Mesendoderm (in vitro differentiated cells): ENCODE data around the gene TBRG1. TPM values are rescaled to one million over a fixed set of nuclear protein-coding genes. Genes with fewer than 3 reads are reported as not detected.

Source experiments
- DNase-seq: peaks from one replicate; pipeline ENCODE4 v3.0.0; 2013
- H2AK5ac ChIP-seq: 2 replicates; pipeline ENCODE4 v1.6.1; 2013; ENCODE audit warnings: low read length, inconsistent platforms
- H2BK120ac ChIP-seq: 2 replicates; pipeline ENCODE4 v1.6.1; 2013; ENCODE audit warnings: low read depth, mild to moderate bottlenecking, low read length, moderate library complexity, mixed read lengths
- H2BK15ac ChIP-seq: replicated peaks from 2 replicates; pipeline ENCODE4 v1.6.1; 2013; ENCODE audit warnings: low read depth, mild to moderate bottlenecking, moderate library complexity
- H2BK5ac ChIP-seq: 2 replicates; pipeline ENCODE4 v1.6.1; 2013; ENCODE audit warnings: low read length, inconsistent platforms
- H3K18ac ChIP-seq: 2 replicates; pipeline ENCODE4 v1.6.1; 2013; ENCODE audit warnings: mild to moderate bottlenecking, low read length, mixed read lengths
- H3K23ac ChIP-seq: one replicate; pipeline ENCODE4 v1.6.1; 2013; ENCODE audit warnings: low read length
- H3K27ac ChIP-seq: 2 replicates; pipeline ENCODE4 v1.5.1; 2013; ENCODE audit warnings: low read depth, mild to moderate bottlenecking, inconsistent platforms, low read length, moderate library complexity
- H3K27me3 ChIP-seq: 2 replicates; pipeline ENCODE4 v1.6.1; 2013; ENCODE audit warnings: low read length, control low read depth, mild to moderate bottlenecking, inconsistent platforms; ENCODE audit not compliant: insufficient read depth, poor library complexity
- H3K36me3 ChIP-seq: 2 replicates; pipeline ENCODE4 v1.6.1; 2013; ENCODE audit warnings: low read length, inconsistent platforms; ENCODE audit not compliant: control insufficient read depth, insufficient read depth
- H3K4ac ChIP-seq: one replicate; pipeline ENCODE4 v1.6.1; 2013; ENCODE audit warnings: low read depth, mild to moderate bottlenecking, low read length, moderate library complexity
- H3K4me1 ChIP-seq: 2 replicates; pipeline ENCODE4 v1.6.1; 2013; ENCODE audit warnings: low read depth, low read length, inconsistent platforms; ENCODE audit not compliant: control insufficient read depth
- H3K4me2 ChIP-seq: 2 replicates; pipeline ENCODE4 v1.6.1; 2013; ENCODE audit warnings: low read length
- H3K4me3 ChIP-seq: 2 replicates; pipeline ENCODE4 v1.5.1; 2013; ENCODE audit warnings: mild to moderate bottlenecking, low read length
- H3K56ac ChIP-seq: one replicate; pipeline ENCODE4 v1.6.1; 2013; ENCODE audit warnings: low read length
- H3K79me1 ChIP-seq: 2 replicates; pipeline ENCODE4 v1.6.1; 2013; ENCODE audit warnings: low read length, inconsistent platforms
- H3K79me2 ChIP-seq: 2 replicates; pipeline ENCODE4 v1.6.1; 2013; ENCODE audit warnings: mild to moderate bottlenecking, low read length; ENCODE audit not compliant: control insufficient read depth, insufficient read depth
- H3K9ac ChIP-seq: 2 replicates; pipeline ENCODE4 v1.6.1; 2013; ENCODE audit warnings: low read length, inconsistent platforms
- H4K5ac ChIP-seq: one replicate; pipeline ENCODE4 v1.6.1; 2013; ENCODE audit warnings: low read length
- H4K8ac ChIP-seq: one replicate; pipeline ENCODE4 v1.6.1; 2013; ENCODE audit warnings: low read depth, mild to moderate bottlenecking, control low read depth, low read length, moderate library complexity
- WGBS: extraction: QIAGEN DNeasy Blood & Tissue Kit; methylation state at CpG from one replicate; pipeline ENCODE4 v1.1.7; 2013; ENCODE audit warnings: low lambda C conversion rate, missing lambda C conversion rate; ENCODE audit not compliant: insufficient coverage; ENCODE audit errors: extremely low coverage; 5-methylcytosine and 5-hydroxymethylcytosine counted together
- polyA plus RNA-seq, 2 experiments: library from polyadenylated mRNA; stranded (reverse); fragments of 200-250 nt; gene quantifications; one replicate each; pipeline ENCODE4 v1.2.3, GENCODE V29; 2013

Gene TBRG1
- polyA plus RNA-seq (2013, experiment 1 of 2), result 26.8 TPM
- 26.2 TPM for polyA plus RNA-seq (2013, experiment 2 of 2)

GRCh38 chr11:124622531-124623451 is at the start of gene TBRG1:
Gene TBRG1 (plus strand): TSS chr11:124622864. CDS start chr11:124623084, 220 bp downstream.
- WGBS, result no CpG with 5 or more reads among the region's 57 CpGs
- H3K18ac ChIP-seq, result no peak within 1 kb of the TSS

GRCh38 chr11:124577716-124578427 is 44.8 kb upstream of the TBRG1 start:
- H3K4me3 ChIP-seq, result no peak overlapping the region
- no peak overlapping the region for H3K4ac ChIP-seq
- no peaks in the 10 kb centered on the region for H3K27me3 ChIP-seq
- H3K9ac ChIP-seq, result no peak overlapping the region
- H3K4me2 ChIP-seq, result no peak overlapping the region
- H2BK120ac ChIP-seq, result no peak overlapping the region
- WGBS, result no CpG with 5 or more reads among the region's 6 CpGs
- H3K27ac ChIP-seq, result no peak overlapping the region
- no peak overlapping the region for H3K23ac ChIP-seq
- H2BK15ac ChIP-seq, result no peak overlapping the region
- H3K56ac ChIP-seq, result no peak overlapping the region
- H3K79me1 ChIP-seq, result no peaks in the 10 kb centered on the region
- H3K79me2 ChIP-seq, result no peaks in the 10 kb centered on the region
- no peaks in the 10 kb centered on the region for H3K36me3 ChIP-seq
- H3K4me1 ChIP-seq, result no peaks in the 10 kb centered on the region
- no peak overlapping the region for H2BK5ac ChIP-seq
- no peak for DNase-seq
- H2AK5ac ChIP-seq, result no peak overlapping the region
- no peak overlapping the region for H4K8ac ChIP-seq
- no peak overlapping the region for H4K5ac ChIP-seq
- H3K18ac ChIP-seq, result no peak overlapping the region

More at GRCh38 chr11:124622531-124623451, at the start of gene TBRG1:
- H3K4ac ChIP-seq, result no peak within 1 kb of the TSS
- peaks cover 3% of the 10 kb centered on the region for H3K27me3 ChIP-seq
- peaks cover 7% of the 10 kb centered on the region for H3K79me1 ChIP-seq
- peaks cover 9% of the 10 kb centered on the region for H3K79me2 ChIP-seq
- peaks cover 2% of the 10 kb centered on the region for H3K4me1 ChIP-seq
- DNase-seq, result peak; percentile 96
- peak within 1 kb of the TSS; percentile 88 for H3K56ac ChIP-seq
- H4K5ac ChIP-seq, result no peak within 1 kb of the TSS
- peak within 1 kb of the TSS; percentile 89 for H3K4me3 ChIP-seq
- H3K27ac ChIP-seq, result peak within 1 kb of the TSS; percentile 21
- no peak within 1 kb of the TSS for H2AK5ac ChIP-seq
- H2BK120ac ChIP-seq, result no peak within 1 kb of the TSS
- H3K23ac ChIP-seq, result no peak within 1 kb of the TSS
- peaks cover 1% of the 10 kb centered on the region for H3K36me3 ChIP-seq
- H3K9ac ChIP-seq, result peak within 1 kb of the TSS; percentile 86
- peak within 1 kb of the TSS; percentile 94 for H3K4me2 ChIP-seq
- no peak within 1 kb of the TSS for H4K8ac ChIP-seq
- H2BK15ac ChIP-seq, result no peak within 1 kb of the TSS
- H2BK5ac ChIP-seq, result no peak within 1 kb of the TSS

GRCh38 chr11:124578761-124579160 is 43.9 kb upstream of the TBRG1 start:
- H3K4me1 ChIP-seq, result no peaks in the 10 kb centered on the region
- H2AK5ac ChIP-seq, result no peak overlapping the region
- no peaks in the 10 kb centered on the region for H3K27me3 ChIP-seq
- no peaks in the 10 kb centered on the region for H3K79me2 ChIP-seq
- no peak overlapping the region for H4K8ac ChIP-seq
- no CpG with 5 or more reads among the region's 4 CpGs for WGBS
- no peak overlapping the region for H3K23ac ChIP-seq
- H2BK15ac ChIP-seq, result no peak overlapping the region
- H3K36me3 ChIP-seq, result no peaks in the 10 kb centered on the region
- H2BK120ac ChIP-seq, result no peak overlapping the region
- H3K4me2 ChIP-seq, result no peak overlapping the region
- no peak overlapping the region for H2BK5ac ChIP-seq
- no peak overlapping the region for H3K18ac ChIP-seq
- no peak overlapping the region for H3K56ac ChIP-seq
- H3K4me3 ChIP-seq, result no peak overlapping the region
- H3K27ac ChIP-seq, result no peak overlapping the region
- no peak for DNase-seq
- H3K79me1 ChIP-seq, result no peaks in the 10 kb centered on the region
- no peak overlapping the region for H4K5ac ChIP-seq
- no peak overlapping the region for H3K4ac ChIP-seq
- H3K9ac ChIP-seq, result no peak overlapping the region

- no peak overlapping the region for H3K56ac ChIP-seq
- WGBS, result no CpG with 5 or more reads among the region's 6 CpGs
- H3K23ac ChIP-seq, result no peak overlapping the region
- H3K36me3 ChIP-seq, result no peaks in the 10 kb centered on the region
- no peak for DNase-seq
- no peak overlapping the region for H4K8ac ChIP-seq
- no peak overlapping the region for H3K4me2 ChIP-seq
- no peak overlapping the region for H2BK5ac ChIP-seq
- H3K9ac ChIP-seq, result no peak overlapping the region
- H3K4me1 ChIP-seq, result no peaks in the 10 kb centered on the region
- no peak overlapping the region for H2BK120ac ChIP-seq
- no peaks in the 10 kb centered on the region for H3K79me1 ChIP-seq
- no peak overlapping the region for H2AK5ac ChIP-seq
- H3K18ac ChIP-seq, result no peak overlapping the region
- no peaks in the 10 kb centered on the region for H3K27me3 ChIP-seq
- no peak overlapping the region for H3K27ac ChIP-seq
- no peak overlapping the region for H3K4me3 ChIP-seq
- H2BK15ac ChIP-seq, result no peak overlapping the region
- H4K5ac ChIP-seq, result no peak overlapping the region
- no peaks in the 10 kb centered on the region for H3K79me2 ChIP-seq
- no peak overlapping the region for H3K4ac ChIP-seq
Measured at GRCh38 chr11:124581817-124582216, 40.8 kb upstream of the TBRG1 start.

- H3K79me1 ChIP-seq, result no peaks in the 10 kb centered on the region
- no peak overlapping the region for H4K8ac ChIP-seq
- H2BK5ac ChIP-seq, result no peak overlapping the region
- H3K18ac ChIP-seq, result no peak overlapping the region
- no peak for DNase-seq
- no peak overlapping the region for H3K4ac ChIP-seq
- no peak overlapping the region for H2BK15ac ChIP-seq
- H4K5ac ChIP-seq, result no peak overlapping the region
- no peak overlapping the region for H2BK120ac ChIP-seq
- no peak overlapping the region for H3K4me2 ChIP-seq
- no peaks in the 10 kb centered on the region for H3K36me3 ChIP-seq
- H3K23ac ChIP-seq, result no peak overlapping the region
- no peak overlapping the region for H3K9ac ChIP-seq
- no peak overlapping the region for H3K56ac ChIP-seq
- H3K4me1 ChIP-seq, result no peaks in the 10 kb centered on the region
- no peak overlapping the region for H3K27ac ChIP-seq
- H2AK5ac ChIP-seq, result no peak overlapping the region
- no peak overlapping the region for H3K4me3 ChIP-seq
- no peaks in the 10 kb centered on the region for H3K27me3 ChIP-seq
- H3K79me2 ChIP-seq, result no peaks in the 10 kb centered on the region
- WGBS, result no CpG with 5 or more reads among the region's 2 CpGs
Measured at GRCh38 chr11:124582565-124582964, 40.1 kb upstream of the TBRG1 start.
